Embryonic facial prominence (tissue), 1 donor: ENCODE measurements around the gene AGBL1.
A peak's percentile ranks its signal among the peaks of the same experiment; 100 is the strongest.

ENCODE experiments used
- DNase-seq: peaks from one replicate; pipeline ENCODE4 v3.0.0-alpha.2; 2016; ENCODE audit errors: extremely low spot score

The AGBL1 gene

DNA sequence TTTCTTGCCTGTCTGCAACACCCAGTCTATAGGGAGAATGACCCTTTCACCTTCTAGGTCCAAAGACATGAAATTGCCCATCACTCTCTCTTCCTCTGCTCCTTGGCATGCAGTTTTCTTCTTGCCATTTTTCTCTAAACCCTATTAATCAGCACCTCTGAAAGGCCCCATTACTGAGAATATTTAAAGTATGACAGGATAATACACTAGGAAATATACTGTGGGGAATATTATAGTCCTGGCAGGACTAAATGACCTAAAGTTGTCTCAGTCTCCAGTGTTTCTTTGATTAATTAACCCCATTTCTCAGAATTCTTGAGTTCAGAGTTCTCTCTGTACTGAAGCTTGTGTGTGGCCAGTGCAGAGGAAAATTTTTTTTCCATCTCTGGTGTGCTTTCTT is 730.7 kb downstream of the AGBL1 start:
- DNase-seq = no peak

DNA sequence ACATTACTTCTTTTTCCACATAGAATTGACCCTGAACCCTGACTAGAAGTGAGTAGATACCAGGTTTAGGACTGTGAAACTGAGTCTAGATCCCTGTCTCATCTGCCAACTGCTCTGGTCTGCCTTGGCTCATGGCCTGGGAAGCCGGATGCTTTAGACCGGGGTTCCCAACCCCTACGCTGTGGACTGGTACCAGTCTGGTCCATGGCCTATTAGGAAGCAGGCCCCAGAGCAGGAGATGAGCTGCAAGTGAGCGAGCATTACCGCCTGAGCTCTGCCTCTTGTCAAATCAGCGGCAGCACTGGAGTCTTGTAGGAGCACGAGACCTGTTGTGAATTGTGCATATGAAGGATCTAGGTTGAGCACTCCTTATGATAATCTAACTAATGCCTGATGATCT is 734.2 kb downstream of the AGBL1 start:
- no peak for DNase-seq

DNA sequence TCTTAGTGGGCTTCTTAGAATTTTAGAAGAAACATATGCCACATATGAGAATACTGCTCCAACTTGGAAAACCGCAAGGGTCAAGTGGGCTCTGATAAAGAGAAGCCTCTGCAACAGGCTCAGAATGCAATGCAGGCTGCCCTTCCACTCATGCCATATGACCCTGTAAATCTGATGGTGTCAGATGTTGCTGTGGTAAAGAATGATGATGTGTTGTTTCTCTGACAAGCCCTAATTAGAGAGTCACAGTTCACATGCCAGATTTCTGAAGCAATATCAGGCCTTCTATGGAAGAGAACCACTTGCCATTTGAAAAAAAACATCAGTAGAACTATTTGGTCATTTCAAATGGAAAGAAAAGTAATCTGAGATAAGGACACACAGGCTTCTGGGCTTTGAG is 749.6 kb downstream of the AGBL1 start:
- DNase-seq = no peak

DNA sequence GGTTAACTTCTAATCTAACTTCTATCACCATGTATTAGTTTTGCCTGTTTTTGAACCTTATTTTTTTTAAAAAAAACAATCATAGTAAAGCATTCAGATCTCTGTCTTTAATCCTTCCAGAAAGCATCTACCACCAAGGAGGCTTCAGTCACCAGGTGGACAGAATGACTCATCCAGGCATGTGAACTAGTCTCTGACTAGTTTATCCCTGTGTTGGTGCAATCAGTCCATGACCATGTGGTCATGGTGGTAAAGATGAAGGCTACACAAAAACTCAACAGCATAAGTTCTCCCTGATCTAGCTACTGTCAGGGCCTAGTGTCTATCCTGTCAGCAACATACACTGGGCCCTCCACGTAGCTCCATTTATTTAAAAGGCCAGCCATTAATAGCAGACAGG is 750.6 kb downstream of the AGBL1 start:
- no peak for DNase-seq

DNA sequence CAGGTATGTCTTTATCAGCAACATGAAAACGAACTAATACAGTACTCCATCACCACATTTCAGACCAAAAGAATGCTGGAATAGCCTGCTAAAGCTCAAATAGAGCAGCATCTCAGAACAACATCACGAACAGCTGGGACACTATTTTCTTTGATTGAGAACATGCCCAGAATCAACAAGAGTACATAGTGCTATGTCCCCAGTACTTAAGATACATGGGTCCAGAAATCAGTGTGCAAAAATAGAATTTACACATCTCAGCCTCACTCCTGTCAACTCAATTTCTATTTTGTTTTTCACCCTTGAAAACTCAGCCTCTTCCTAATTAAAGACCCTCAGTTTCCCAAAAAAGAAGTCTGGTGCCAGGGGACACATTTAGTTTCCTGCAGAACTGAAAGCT is 753.9 kb downstream of the AGBL1 start:
- DNase-seq = no peak

DNA sequence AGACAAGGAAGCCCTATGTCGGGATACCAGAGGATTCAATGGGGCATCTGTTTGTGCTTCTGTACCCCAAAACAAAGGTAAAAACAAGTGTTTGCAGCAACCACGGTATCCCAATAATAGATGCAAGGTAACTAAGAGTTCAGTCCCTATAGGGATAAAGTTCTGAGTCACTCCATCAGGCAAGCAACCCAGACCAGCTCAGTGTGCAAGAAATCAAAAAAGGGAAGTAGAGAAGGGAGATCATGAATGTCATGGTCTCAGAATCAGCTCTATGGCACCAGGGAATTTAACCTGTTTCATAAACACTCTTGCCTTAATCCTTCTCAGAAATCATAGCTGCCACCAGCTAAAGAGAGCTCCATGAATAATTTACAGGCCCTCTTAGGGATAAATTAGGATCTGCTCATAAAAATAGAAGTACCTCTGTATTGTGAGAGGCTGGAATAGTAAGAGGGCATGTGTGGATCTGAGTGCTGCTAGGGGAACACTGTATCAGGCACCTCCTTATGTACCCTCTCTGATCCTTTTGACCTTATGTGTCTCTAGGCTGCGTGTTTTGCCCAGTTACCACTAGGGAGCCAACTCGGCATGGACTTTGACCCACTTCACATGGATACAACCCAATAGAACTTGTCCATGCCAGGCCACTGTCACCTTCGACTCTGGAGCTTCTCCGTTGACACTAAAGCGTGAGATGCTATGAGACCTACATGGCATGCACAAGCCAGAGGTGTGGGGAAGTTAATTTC is 754.6 kb downstream of the AGBL1 start:
- DNase-seq = no peak

DNA sequence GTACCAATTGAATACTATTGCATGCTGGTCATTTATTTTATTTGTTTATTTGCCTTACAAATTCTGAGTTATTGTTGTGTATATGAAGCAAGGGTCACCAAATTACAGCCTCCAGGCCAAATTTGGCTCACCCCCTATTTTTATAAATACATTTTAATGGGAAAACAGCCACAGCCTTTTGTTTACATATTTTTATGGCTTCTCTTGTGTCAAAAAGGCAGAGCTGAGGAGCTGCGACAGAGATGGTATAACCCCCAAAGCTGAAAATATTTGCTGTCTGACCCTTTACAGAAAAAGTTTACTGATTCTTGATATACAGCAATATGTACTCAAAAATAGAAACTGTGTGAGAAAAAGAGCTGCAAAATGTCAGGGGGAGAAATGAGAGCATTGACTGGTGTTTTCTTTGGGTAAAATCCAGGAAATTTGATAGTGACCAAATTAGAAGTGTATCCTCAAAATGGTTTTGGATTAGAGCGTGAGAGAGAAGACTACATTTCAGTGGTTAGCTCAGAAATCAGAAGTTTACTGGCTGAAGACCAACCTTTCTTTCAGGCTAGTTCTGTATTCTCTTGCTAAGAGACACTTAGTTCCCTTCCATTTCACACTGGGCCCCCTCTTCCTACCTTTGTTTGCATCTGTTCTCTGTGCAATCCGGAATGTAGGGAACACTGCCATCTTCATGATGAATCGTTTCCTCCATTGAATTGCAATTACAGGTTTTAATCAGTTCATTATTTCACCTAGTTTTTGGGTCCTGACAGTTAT is 757.8 kb downstream of the AGBL1 start:
- peak; percentile 38 for DNase-seq

DNA sequence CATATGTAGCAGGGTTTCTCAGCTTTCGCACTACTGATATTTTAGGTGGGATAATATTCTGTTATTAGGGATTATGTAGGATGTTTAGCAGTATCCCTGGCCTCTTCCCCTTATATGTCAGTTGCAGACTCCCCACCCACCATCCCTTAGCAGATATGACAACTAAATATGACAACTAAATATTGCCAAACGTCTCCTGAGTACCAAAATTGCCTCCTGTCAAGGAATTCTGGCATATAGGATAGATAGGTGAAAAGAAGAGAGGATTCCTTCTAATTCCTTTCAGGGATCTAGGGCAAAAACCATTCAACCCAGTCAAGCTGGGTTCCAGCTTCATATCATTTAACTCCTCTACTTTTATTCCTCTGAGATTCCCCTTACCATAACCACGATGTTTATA is 759.8 kb downstream of the AGBL1 start:
- DNase-seq = no peak

DNA sequence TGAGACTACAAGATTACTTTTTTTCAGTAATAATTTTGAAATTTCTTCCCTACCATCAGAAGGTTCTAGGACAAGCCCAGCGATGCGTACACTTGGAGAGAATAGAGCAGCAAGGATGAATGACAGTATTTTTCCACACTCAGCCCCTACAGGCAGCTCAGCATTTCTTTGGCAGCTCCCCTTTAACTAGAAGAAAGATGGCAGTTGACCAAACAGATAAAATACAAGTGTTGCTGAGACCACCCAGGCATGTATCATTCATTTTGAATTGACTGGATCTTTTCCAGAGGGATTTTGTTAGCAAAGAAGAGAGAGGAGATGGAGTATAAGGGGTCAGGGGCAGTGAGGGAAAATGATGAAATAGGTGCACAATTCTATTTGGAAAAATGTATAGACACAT is 761.3 kb downstream of the AGBL1 start:
- DNase-seq = no peak

DNA sequence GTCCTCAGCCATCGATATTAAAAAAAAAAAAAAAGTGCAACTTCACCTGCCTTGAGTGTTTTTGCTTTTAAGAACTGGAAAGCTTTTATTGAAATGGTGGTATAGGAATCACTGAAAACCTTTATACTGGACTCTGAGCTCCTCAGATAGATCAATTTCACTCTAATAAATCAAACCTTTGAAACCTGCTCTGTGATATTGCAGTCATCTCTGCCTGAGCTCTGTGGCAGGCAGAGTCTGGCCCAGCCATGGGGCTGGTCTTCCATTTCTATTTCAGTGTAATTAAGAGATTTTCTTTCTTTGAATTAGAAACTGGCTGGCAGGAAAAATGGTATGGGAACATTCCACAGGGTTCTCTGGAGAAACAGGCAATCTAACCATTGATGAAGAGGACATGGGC is 762.5 kb downstream of the AGBL1 start:
- DNase-seq = no peak

DNA sequence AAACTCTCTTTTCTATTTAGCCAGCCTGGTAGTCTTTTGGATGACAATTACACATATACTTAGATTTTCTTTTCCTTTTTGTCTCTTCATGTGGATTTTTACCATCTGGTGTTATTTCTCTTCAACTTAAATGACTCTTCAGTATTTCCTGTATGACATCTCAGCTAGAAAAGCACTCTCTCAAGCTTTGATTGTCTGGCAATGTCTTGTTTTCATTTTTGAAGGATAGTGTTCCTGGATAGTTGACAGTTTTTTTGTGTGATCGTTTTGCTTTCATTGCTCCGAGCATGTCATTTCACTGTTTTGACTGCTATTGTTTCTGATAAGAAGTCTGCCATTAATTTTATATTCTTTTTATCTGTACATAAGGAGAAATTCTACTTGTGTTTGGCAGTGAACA is 766.4 kb downstream of the AGBL1 start:
- no peak for DNase-seq

DNA sequence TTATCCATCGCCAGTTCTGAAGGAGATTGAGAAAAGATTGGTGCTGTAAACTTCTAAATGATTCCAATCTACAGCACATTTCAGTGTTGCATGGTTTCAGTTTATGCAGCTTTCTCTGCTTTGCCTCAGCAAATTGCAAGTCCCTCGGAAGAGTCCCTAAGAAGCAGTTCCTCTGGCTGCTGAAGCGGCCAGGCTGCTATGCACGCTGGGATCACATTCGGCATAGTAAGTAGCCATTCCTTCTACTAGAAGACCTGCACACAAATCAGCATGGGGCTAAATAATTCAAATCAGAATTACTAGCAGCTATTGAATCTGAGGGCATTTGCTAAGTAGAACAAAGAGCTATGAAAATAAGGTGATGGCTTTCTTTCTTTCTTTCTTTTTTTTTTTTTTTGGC is 769.5 kb downstream of the AGBL1 start:
- no peak for DNase-seq

DNA sequence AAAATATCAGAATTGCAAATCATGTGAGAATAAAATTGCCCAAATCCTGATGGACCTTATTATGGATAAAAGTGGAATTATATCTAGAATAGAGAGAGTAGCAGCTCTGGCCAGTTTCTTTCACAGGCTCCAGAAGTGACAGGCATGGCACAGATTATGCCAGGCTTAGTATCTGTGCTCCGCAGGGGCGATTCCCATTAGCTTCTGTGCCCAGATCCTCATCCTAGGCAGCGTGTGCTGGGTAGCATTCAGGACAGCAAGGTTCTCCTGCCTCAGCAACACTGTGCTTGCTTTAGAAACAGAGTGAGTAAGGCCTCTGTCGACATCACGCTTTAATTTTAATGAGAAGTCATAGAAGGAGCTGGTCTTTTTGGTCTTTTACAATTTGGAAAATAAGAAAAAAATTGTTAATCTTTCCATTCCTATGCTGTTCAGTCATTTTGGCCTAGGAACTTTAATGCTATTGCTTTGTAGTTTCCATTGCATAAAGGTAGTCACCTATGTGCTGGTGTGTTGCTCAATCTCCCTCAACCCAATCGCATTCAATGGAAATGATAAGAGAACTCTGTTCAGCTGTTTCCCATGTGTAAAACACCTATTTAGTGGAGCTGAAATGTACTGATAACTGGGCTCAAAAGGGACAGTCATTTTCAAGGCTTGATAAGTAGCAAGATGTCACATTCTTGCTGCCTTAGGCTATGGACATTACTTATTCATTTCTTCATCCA is 770.1 kb downstream of the AGBL1 start:
- DNase-seq = no peak

DNA sequence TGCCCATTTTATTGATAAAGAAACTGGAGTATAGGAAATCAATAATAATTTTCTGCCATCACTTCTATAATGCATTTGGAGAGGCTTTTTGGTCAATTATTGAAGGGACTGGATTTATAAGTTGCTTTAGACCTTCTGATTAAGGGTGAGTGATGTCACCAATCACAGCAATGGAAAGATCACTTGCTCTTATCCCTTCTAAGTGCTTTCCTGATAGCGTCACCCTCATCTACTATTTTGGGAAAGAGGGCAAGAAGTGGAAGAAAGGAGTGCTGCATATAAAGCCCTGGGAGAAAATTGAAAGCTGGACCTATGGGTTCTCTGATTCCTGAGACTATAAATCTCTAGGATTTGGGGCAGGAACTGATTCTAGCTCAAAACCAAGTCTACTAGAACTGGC is 771.3 kb downstream of the AGBL1 start:
- DNase-seq = no peak

DNA sequence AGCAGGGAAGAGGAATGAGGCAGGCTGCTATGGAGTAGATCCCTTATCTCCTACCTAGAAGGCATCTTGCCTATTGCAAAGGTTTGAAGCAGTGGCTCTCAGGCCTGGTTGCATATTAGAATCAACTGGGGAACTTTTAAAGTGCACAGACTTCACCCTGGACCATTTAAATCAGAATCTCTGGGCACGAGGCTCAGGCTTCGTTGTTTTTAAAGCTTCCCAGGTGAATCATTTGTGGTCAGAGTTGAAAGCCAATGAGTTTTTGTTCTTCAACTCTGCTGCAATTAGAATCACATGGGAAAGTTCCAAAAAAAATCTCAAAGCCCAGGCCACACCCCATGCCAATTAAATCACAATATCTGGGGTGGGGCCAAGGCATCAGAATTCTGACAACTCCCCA is 773.1 kb downstream of the AGBL1 start:
- no peak for DNase-seq

DNA sequence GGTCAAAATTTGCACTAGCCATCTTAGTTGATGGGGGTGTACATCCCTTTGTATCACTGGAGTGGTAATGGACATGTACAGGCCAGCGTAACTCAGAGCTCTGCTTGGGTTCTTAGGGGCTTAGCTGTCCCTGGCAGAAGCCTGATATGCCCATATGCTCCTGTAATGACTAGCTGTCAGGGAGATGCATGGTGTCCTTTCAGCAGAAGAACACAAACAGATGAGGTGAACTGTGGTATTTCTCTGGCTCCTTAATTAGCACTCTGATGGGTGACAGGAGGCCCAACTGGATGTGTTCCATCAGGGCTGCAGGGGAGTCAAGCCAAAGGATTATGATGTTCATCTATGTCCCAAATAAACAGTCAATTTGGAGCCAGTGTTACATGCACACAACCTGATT is 774.5 kb downstream of the AGBL1 start:
- DNase-seq = no peak

DNA sequence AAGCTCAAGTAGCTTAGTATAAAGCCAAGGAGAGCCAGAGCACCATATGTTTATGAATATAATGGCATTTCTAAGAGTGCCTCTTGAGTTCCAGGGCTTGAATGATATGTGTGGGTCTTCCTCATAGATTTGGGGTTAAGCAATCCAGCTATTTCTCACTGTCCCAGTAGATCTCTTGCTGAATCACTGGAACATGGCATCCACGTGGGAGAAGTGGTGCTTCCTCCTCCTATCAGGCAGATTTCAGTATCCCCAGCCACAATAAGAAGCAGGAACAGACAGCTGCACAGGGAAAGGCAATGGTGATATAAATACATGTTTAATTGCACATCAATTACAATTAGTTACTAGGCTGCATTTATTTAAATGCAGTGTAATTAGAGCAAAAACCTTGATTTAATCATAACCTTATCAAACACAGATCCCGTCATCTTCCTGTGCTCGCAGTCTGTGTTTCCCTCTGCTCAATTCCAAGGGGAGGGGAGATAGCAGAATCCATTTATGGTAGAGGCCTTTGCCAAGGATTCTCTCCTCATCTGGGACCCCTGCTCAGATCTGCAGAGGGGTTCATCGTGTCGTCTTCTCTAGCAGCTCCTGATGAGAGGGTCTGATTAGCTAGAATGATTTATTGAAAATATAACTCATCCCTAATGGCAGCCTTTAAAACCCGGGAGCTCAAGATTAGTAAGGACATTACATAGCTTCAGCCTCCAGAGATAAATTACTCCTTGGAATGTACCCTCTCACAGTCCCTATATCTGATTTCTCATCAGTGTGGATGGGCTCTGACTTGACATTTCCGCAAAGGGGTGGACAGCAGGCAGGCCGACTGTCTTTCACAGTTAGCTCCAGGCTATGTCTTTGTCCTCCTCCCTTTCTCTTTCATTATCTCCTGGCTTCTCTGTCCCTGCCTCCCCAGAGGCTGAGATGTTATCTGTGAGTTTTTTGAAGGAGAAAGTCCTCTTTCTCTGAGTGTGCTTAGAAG is 775.9 kb downstream of the AGBL1 start:
- no peak for DNase-seq

DNA sequence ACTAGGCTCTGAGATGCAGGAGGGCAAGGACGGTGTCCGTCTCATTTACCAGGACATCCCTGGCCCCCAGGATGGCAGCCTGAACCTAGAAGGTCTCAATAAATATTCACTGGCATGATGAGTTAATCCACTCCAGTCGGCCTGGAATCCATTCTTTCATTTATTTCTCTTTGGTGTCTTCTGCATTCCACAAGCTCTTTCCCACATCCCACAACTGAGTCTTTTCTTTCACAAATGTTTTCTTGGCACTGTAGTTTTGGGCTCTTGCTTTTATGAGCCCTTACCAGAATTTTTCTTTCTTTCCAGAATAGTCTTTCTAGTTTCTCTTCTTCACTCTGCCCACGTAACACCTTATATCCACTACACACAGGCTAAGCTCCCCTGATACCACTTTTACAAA is 778.0 kb downstream of the AGBL1 start:
- DNase-seq = no peak

DNA sequence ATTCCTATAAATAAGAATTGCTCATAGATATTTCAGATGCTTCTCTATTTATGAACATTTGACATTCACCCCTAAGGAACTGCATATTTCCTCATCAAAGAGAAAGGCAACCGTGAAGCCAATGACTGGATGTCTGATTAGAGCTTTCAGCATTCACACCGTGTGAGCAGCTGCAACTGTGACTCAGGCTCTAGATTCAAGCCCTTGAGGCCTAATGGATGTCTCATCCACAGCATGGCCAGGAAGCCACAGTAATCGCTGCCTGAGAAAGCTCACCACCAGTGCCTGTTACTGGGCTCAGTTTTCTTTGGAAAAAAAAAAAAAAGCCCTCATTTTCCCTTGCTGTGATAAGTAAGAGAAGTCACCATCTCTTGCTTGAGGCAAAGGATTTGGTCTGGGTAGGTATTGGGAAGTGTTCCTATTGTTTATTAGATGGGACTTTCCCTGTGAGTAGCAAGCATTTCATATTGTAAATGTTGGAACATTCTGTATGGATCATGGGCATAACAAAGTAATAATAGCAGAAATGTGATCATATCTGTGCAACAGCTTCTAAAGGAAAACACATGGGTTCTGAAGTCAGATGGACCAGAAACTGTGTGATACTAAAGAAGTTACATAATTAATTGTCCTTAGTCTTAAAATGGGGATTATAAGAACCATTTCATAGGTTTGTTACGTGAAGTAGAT is 783.7 kb downstream of the AGBL1 start:
- no peak for DNase-seq

DNA sequence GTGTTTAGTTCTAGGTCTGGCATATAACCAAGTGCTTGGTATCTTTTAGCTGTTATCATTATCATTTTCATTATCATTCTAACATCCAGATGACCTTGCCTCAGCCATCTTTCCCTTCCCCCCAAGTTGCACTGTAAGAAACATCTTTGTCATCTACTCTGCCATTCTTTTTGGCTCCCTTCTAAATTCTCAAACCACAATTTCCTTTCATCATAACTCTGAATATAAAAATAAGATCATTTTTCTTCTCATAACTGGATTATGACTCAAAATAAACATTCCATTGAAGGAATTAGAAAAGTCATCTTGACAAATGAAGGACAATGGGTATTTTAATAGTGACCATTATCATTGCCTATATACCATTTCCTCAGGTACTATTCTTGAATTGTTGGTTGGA is 786.2 kb downstream of the AGBL1 start:
- no peak for DNase-seq

DNA sequence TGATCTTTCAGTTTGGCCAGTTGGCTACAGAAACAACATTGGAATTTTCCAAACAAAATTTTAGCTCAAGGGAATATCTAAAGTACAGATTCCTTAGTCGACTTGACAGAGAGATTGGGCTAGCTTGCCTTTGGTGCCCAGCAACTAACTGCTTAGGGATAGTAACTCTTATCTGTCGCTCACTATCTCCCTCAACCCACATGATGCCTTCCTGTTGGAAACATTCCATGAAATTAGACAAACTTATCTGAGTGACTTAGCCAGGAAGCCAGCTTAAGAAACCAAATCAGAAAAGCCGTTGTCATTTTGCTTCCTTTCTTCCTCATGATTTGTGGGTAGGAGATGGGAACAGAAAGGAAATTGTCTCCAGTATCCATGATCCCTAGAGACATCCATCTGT is 791.2 kb downstream of the AGBL1 start:
- DNase-seq = no peak
